ENCODE data around the gene ABCB4.

ABCB4 gene

DNA sequence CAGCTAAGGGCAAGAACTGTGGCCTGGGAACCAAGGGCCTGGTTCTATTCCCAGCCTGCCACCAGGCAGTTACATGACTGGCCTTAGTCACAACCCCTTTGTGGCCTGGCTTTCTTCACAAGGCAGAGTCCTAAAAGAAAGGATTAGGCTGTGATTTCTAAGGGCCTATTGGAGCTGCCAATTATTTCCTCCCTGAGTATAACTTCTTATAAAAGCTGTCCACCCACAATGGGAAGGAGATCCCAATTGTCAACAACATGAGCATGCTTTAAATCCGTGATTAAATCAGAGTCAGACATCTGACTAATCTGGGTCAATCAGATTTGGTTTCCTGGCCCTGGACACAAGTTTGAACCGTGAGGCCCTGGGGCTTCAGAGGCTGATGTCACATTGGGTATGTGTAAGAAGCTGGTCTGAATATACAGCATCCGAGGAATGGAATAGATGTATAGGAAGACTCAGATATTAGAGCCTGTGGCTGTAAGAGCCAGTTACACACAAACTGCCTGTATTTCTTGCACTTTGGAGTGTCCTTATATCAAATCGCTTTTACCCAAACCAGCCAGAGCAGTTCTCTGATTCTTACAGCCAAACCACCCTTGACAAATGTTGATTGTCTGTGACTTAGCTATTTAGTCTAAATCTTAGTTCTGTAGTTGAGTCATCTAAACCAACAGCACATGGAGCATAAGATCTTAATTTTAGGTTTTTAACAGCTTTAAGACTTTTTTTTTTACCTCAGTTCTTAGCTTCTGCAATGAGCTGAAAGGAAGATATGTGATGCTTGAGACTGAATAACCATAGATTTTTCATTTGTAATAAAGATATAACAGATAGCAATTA lies 61.3 kb downstream of the ABCB4 start:
- TF ChIP-seq GATA2 (IDR thresholded peaks at IDR 0.05; ENCODE audit: low read depth, low read length) (peak; percentile 43; the same call in 1 of the 2 replicates), GATA3 (IDR thresholded peaks at IDR 0.05; ENCODE audit: low read depth, low read length) (no peak)

DNA sequence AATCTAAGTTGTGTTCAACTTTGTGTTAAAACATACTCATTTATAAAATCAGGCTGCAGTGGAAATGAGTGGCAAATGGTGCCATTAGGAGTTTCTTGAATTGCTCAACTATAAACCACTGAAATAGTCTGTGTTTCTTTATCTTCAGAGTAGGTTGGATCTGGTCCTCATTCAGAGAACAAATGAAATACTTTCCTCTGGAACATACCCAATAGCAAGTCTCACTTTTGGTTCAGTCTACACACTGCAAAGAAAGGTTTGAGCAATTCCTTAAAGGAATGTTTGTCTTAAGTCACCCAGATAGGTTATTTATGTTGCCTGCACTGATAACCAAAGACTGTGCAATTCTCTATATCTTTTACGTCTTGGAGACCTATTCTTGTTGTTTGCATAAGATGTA lies 62.5 kb downstream of the ABCB4 start:
- TF ChIP-seq GATA3 (IDR thresholded peaks at IDR 0.05; ENCODE audit: low read depth, low read length) (no peak), GATA2 (IDR thresholded peaks at IDR 0.05; ENCODE audit: low read depth, low read length) (no peak)

GRCh38 chr7:87411186-87411585 lies 64.3 kb downstream of the ABCB4 start:
- TF ChIP-seq GATA3 (IDR thresholded peaks at IDR 0.05; ENCODE audit: low read depth, low read length) (no peak), GATA2 (IDR thresholded peaks at IDR 0.05; ENCODE audit: low read depth, low read length) (no peak)

DNA sequence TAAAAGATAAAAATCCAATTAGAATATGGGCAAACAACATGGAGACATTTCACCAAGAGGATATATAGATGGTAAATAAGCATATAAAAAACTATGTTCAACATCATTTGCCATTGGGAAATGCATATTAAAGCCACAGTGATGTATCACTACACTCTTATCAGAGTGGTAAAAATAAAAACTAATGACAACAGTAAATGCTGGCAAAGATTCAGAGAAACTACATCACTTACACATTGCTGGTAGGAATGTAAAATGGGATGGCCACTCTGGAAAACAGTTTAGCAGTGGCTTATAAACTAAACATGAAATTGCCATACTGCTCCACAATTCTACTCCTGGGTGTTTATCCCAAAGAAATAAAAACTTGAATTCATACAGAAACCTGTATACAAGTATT lies 70.8 kb downstream of the ABCB4 start:
- no peak for TF ChIP-seq GATA3 (IDR thresholded peaks at IDR 0.05; ENCODE audit: low read depth, low read length)
- no peak for TF ChIP-seq GATA2 (IDR thresholded peaks at IDR 0.05; ENCODE audit: low read depth, low read length)

DNA sequence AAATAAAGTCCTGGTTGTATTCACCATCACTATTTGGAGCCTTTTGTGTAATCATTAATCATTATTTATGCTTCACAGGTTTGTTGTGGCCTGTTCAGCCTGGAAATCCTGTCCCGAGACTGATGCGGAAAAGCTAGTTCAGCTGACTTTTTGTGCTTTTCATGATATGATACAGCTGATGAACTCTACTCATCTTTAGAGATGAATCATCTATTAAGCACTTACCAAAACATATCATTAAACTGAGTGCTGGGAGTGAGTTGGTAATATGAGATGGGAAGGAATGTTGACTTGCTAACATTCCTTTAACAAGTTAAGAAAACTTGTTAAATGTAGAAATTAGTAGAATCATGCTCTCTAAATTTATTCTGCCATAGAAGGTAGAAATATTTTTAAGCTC lies 77.0 kb downstream of the ABCB4 start:
- TF ChIP-seq GATA3 (IDR thresholded peaks at IDR 0.05; ENCODE audit: low read depth, low read length) (no peak), GATA2 (IDR thresholded peaks at IDR 0.05; ENCODE audit: low read depth, low read length) (no peak)

GRCh38 chr7:87395442-87396020 lies 79.9 kb downstream of the ABCB4 start:
- TF ChIP-seq GATA3 (IDR thresholded peaks at IDR 0.05; ENCODE audit: low read depth, low read length) (no peak), GATA2 (IDR thresholded peaks at IDR 0.05; ENCODE audit: low read depth, low read length) (no peak)

DNA sequence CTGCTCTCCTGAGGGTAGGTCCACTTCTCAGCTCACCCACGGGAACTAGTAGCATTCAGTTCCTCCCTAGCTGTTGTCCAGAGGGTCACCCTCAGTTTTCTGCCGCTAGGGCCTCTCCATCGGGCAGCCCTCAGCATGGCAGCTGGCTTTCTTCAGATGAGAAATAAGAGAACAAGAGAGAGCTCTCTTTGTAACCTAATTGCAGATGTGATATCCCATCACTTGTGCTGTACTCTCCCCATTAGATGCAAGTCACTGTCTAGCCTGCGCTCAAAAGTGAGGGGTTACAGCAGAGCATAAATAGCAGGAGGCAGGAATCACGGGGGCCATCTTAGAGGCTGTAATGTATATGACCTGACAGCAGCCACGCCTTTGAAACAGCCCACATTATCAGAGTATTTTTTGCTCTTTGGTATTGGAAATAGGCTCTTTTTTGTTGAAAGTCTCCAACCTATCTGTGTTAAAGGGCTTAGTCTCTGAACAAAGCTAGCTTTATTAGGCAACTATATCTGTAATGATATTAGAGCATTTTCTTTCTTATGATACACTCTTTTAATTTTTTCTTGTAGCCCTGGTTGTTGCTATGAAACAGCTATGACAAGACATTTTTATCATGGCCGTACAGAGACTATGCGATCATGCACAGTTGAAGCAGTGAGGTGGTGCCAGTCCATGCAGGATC lies 84.3 kb downstream of the ABCB4 start:
- TF ChIP-seq GATA2 (IDR thresholded peaks at IDR 0.05; ENCODE audit: low read depth, low read length) (no peak), GATA3 (IDR thresholded peaks at IDR 0.05; ENCODE audit: low read depth, low read length) (no peak)

DNA sequence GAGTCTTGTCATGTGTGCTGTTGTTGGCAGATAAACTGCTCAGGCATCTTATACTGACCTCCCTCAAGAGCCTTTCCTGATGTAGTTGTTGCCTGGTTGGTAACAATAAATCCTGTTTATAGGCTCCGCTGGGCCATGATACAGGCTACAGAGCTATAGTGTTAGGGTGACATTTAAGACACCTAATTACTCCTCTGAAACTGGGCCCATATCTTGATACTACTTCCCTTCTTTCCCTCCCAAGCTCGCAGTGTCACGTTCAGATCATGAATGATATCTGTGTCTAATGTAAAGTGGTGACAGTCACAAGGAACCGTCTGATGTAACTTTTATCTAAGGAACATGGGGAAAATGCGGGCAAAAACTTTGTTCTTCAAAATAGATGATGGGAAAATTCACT lies 94.6 kb downstream of the ABCB4 start:
- TF ChIP-seq GATA3 (IDR thresholded peaks at IDR 0.05; ENCODE audit: low read depth, low read length) (no peak), GATA2 (IDR thresholded peaks at IDR 0.05; ENCODE audit: low read depth, low read length) (no peak)

DNA sequence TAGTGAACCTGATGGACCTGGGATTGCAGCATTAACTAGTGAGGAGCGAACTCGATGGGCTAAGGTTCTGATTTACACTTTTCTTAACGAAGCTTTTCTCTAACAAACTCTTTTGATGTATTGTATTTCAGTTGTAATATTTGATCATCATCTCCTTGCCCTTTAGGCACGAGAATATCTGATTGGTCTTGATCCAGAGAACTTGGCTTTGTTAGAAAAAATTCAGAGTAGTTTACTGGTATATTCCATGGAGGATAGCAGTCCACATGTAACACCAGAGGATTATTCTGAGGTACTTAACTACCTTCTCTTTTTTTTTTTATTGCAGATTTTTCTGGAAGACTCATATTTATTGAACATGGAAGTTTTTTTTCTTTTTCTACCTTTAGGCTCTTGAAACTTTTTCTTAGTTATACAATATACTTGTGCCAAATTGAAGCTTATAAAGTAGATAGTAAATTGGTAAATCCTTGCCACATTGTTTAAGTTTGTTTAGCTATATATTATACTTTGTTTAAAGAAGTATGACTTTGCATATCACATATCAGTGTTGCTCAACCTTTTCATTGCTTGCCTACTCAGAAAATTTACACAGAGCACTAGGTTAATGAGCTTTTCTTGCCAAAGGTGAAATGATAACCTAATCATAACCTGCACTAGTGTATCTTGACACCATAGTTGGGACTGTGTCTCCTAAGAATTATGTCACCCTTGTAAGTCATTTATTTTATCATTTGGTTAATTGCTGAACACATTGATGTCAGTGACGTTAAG lies 99.6 kb downstream of the ABCB4 start:
- TF ChIP-seq GATA3 (IDR thresholded peaks at IDR 0.05; ENCODE audit: low read depth, low read length) = no peak
- no peak for TF ChIP-seq GATA2 (IDR thresholded peaks at IDR 0.05; ENCODE audit: low read depth, low read length)

DNA sequence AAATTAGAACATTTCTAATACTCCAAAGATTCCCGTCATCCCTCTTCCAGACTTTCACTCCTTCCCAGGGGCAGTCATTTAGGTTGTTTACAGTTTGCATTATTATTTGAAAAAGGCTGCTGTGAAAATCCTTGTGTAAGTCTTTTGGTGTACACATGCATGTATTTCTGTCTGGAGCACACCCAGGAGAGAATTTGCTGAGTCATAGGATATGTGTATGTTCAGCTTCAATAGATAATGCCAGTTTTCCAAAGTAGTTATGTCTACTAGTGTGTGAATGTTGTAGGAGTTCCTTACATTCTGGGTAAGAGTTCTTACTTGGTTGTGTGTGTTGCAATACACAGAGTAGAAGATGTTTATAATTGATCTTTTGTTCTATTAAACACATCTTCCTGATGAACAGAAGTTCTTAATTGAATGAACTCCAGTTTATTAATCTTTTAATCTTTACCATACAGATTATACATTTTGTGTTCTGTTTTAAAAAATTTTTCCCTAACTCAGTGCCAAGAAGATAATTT lies 104.8 kb downstream of the ABCB4 start:
- no peak for TF ChIP-seq GATA3 (IDR thresholded peaks at IDR 0.05; ENCODE audit: low read depth, low read length)
- TF ChIP-seq GATA2 (IDR thresholded peaks at IDR 0.05; ENCODE audit: low read depth, low read length) = no peak

GRCh38 chr7:87369216-87369615 lies 106.3 kb downstream of the ABCB4 start:
- TF ChIP-seq GATA2 (IDR thresholded peaks at IDR 0.05; ENCODE audit: low read depth, low read length) (no peak), GATA3 (IDR thresholded peaks at IDR 0.05; ENCODE audit: low read depth, low read length) (no peak)

- TF ChIP-seq GATA3 (IDR thresholded peaks at IDR 0.05; ENCODE audit: low read depth, low read length) (no peak), GATA2 (IDR thresholded peaks at IDR 0.05; ENCODE audit: low read depth, low read length) (no peak)
Observed at GRCh38 chr7:87364246-87364645, 111.2 kb downstream of the ABCB4 start.

DNA sequence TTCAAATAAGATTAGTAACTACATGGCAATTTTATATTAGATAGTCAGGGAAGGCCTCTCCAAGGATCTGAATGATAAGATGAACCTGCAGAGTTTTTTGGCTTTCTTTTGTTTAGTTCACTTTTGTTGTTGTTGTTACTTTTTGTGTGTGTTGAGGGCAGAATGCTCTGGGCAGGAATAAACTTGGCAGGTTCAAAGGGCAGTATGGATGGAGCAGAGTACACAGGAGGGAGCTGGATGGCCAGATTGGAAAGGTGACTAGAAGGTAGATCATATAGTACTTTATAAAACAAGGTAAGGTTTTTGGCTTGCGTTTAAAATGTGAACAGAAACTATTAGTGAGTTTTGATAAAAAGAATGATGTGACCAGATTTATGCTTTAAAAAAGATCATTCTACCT lies 112.1 kb downstream of the ABCB4 start:
- TF ChIP-seq GATA2 (IDR thresholded peaks at IDR 0.05; ENCODE audit: low read depth, low read length) (no peak), GATA3 (IDR thresholded peaks at IDR 0.05; ENCODE audit: low read depth, low read length) (no peak)

- TF ChIP-seq GATA2 (IDR thresholded peaks at IDR 0.05; ENCODE audit: low read depth, low read length) (no peak), GATA3 (IDR thresholded peaks at IDR 0.05; ENCODE audit: low read depth, low read length) (no peak)
Observed at GRCh38 chr7:87361320-87361719, 114.2 kb downstream of the ABCB4 start.

All from SH-SY5Y (cell line).